Osteoblast (primary cell): ENCODE data around the gene TACC2. TPM values are rescaled to one million over a fixed set of nuclear protein-coding genes. Genes with fewer than 3 reads are reported as not detected.

ENCODE experiments used
- DNase-seq: peaks from one replicate; pipeline ENCODE4 v3.0.0; 2011; ENCODE audit warnings: low spot score, mixed read lengths; ENCODE audit not compliant: insufficient read length; ENCODE audit errors: missing footprints
- H2AFZ ChIP-seq: 2 replicates; pipeline ENCODE4 v1.6.0; 2011; ENCODE audit warnings: mild to moderate bottlenecking, low read length
- H3K27ac ChIP-seq: 2 replicates; pipeline ENCODE4 v1.5.1; 2011; ENCODE audit warnings: mild to moderate bottlenecking, low read depth, low read length, moderate library complexity
- H3K27me3 ChIP-seq: 2 replicates; pipeline ENCODE4 v1.6.0; 2012; ENCODE audit warnings: mild to moderate bottlenecking, control low read depth, inconsistent platforms, low read length, moderate library complexity; ENCODE audit not compliant: insufficient read depth
- H3K36me3 ChIP-seq: 2 replicates; pipeline ENCODE4 v1.5.1; 2011; ENCODE audit warnings: mild to moderate bottlenecking, low read length, control low read depth, moderate library complexity; ENCODE audit not compliant: insufficient read depth
- H3K4me1 ChIP-seq: 2 replicates; pipeline ENCODE4 v1.5.1; 2011; ENCODE audit warnings: mild to moderate bottlenecking, low read length, control low read depth, moderate library complexity; ENCODE audit not compliant: insufficient read depth
- H3K4me2 ChIP-seq: 2 replicates; pipeline ENCODE4 v1.6.0; 2011; ENCODE audit warnings: mild to moderate bottlenecking, low read length; ENCODE audit not compliant: insufficient read depth
- H3K4me3 ChIP-seq: fragments of 200-600 bp; sonication (generic); 3 replicates; pipeline ENCODE4 v1.5.1; 2012; ENCODE audit warnings: mild to moderate bottlenecking, low read length, inconsistent platforms; ENCODE audit not compliant: insufficient read depth
- H3K79me2 ChIP-seq: 2 replicates; pipeline ENCODE4 v1.6.0; 2012; ENCODE audit warnings: mild to moderate bottlenecking, low read length, control low read depth, inconsistent platforms; ENCODE audit not compliant: insufficient read depth
- H3K9me3 ChIP-seq: 2 replicates; pipeline ENCODE4 v1.5.1; 2011; ENCODE audit warnings: low read depth, low read length, control low read depth
- H4K20me1 ChIP-seq: 2 replicates; pipeline ENCODE4 v1.6.0; 2012; ENCODE audit warnings: mild to moderate bottlenecking, low read length, control low read depth; ENCODE audit not compliant: insufficient read depth
- total RNA-seq: library from RNA; depleted of rRNA; stranded (reverse); fragments of >200 nt; gene quantifications from 2 replicates; pipeline ENCODE4 v1.2.3, GENCODE V29; 2012
- TF ChIP-seq, protein P1 (sequence below): IDR thresholded peaks from 2 replicates; pipeline ENCODE4 v1.5.1; 2011; ENCODE audit warnings: mild to moderate bottlenecking, low read depth, low read length, moderate library complexity; ENCODE audit errors: extremely low read depth

The TACC2 gene
- total RNA-seq, 1 donor: 5.8 TPM

- Histone ChIP-seq H3K27ac (no peak overlapping the region), H3K36me3 (no peaks in the 10 kb centered on the region), H3K27me3 (no peaks in the 10 kb centered on the region), H3K4me3 (no peak overlapping the region), H3K79me2 (peaks cover 29% of the 10 kb centered on the region), H4K20me1 (peaks cover 19% of the 10 kb centered on the region), H3K4me2 (no peak overlapping the region), H3K9me3 (no peaks in the 10 kb centered on the region), H2AFZ (no peak overlapping the region), H3K4me1 (peaks cover 10% of the 10 kb centered on the region)
- TF ChIP-seq, protein P1, sequence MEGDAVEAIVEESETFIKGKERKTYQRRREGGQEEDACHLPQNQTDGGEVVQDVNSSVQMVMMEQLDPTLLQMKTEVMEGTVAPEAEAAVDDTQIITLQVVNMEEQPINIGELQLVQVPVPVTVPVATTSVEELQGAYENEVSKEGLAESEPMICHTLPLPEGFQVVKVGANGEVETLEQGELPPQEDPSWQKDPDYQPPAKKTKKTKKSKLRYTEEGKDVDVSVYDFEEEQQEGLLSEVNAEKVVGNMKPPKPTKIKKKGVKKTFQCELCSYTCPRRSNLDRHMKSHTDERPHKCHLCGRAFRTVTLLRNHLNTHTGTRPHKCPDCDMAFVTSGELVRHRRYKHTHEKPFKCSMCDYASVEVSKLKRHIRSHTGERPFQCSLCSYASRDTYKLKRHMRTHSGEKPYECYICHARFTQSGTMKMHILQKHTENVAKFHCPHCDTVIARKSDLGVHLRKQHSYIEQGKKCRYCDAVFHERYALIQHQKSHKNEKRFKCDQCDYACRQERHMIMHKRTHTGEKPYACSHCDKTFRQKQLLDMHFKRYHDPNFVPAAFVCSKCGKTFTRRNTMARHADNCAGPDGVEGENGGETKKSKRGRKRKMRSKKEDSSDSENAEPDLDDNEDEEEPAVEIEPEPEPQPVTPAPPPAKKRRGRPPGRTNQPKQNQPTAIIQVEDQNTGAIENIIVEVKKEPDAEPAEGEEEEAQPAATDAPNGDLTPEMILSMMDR: no peak
- DNase-seq: no peak
These were observed 135.8 kb downstream of the TACC2 start for GRCh38 chr10:122124808-122125207.

GRCh38 chr10:122126763-122127659 lies 138.0 kb downstream of the TACC2 start:
- H3K4me3 ChIP-seq: no peak overlapping the region

DNA sequence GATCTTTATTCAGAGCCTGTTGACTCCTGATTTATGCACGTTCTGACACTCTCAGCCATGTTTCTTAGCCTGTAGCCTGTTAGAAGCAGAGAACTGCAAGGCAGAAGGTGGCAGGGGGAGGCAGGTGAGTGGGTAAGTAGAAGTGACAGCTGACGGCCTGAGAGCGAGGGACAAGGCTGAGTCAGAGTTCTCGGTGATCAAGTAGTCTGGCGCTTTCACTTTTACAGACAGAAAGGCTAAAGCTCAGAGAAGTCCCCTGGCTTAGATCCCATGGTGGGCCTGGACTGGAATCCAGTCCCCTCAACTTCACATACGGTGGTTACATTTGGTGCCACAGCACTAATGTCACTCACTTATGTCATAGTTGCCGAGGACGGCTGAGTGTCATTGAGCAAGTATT lies 139.0 kb downstream of the TACC2 start:
- Histone ChIP-seq H3K4me3 (peak overlapping the region; percentile 1), H3K27ac (no peak overlapping the region), H3K9me3 (no peaks in the 10 kb centered on the region), H4K20me1 (peaks cover 21% of the 10 kb centered on the region), H3K4me2 (peak overlapping the region; percentile 58), H3K27me3 (no peaks in the 10 kb centered on the region), H2AFZ (no peak overlapping the region), H3K4me1 (peaks cover 10% of the 10 kb centered on the region), H3K36me3 (no peaks in the 10 kb centered on the region), H3K79me2 (peaks cover 15% of the 10 kb centered on the region)
- TF ChIP-seq, protein P1: no peak
- DNase-seq: no peak

More at GRCh38 chr10:122126763-122127659, 138.0 kb downstream of the TACC2 start:
- H4K20me1 ChIP-seq: peaks cover 22% of the 10 kb centered on the region
- H3K27ac ChIP-seq: no peak overlapping the region
- no peaks in the 10 kb centered on the region for H3K36me3 ChIP-seq
- H3K79me2 ChIP-seq: peaks cover 15% of the 10 kb centered on the region
- peak overlapping the region; percentile 58 for H3K4me2 ChIP-seq
- no peaks in the 10 kb centered on the region for H3K27me3 ChIP-seq
- peak; percentile 93 for DNase-seq
- H3K4me1 ChIP-seq: peaks cover 10% of the 10 kb centered on the region
- H2AFZ ChIP-seq: peak overlapping the region; percentile 16
- no peaks in the 10 kb centered on the region for H3K9me3 ChIP-seq
- TF ChIP-seq, protein P1: no peak

- Histone ChIP-seq H3K36me3 (no peaks in the 10 kb centered on the region), H3K27me3 (no peaks in the 10 kb centered on the region), H3K9me3 (no peaks in the 10 kb centered on the region), H3K79me2 (peaks cover 13% of the 10 kb centered on the region), H3K27ac (no peak overlapping the region), H3K4me3 (peak overlapping the region; percentile 1), H3K4me1 (peaks cover 10% of the 10 kb centered on the region), H2AFZ (no peak overlapping the region), H3K4me2 (peak overlapping the region; percentile 58), H4K20me1 (peaks cover 24% of the 10 kb centered on the region)
- no peak for DNase-seq
- TF ChIP-seq, protein P1: peak; percentile 5
These were observed 139.4 kb downstream of the TACC2 start for GRCh38 chr10:122128357-122128756.
